ENCODE measurements around the gene KRTAP19-4. TPM values are rescaled to one million over a fixed set of nuclear protein-coding genes. Genes with fewer than 3 reads are reported as not detected.
"Not testable (repeated sequence)": the region's sequence is repeated elsewhere in the genome, so short reads cannot be mapped to it uniquely, and the experiment has no call there.

The KRTAP19-4 gene
- not detected in 2 replicates for total RNA-seq
- not detected for polyA plus RNA-seq (2012)

GRCh38 chr21:30497065-30497464 is at the start of gene KRTAP19-4:
Gene KRTAP19-4 (minus strand): TSS chr21:30497165. CDS start chr21:30497110, 55 bp downstream.
- DNase-seq (ENCODE audit: low read depth), result no peak

- DNase-seq (ENCODE audit: low read depth), result no peak
These were observed 44.8 kb upstream of the KRTAP19-4 start, which contains the start of gene KRTAP19-6 for GRCh38 chr21:30541764-30542163. Gene KRTAP19-6 (minus strand): TSS chr21:30541864. CDS start chr21:30541833, 31 bp downstream.

- DNase-seq (ENCODE audit: low read depth), result no peak
These were observed 21.9 kb upstream of the KRTAP19-4 start for GRCh38 chr21:30518876-30519275.

- no peak for DNase-seq (ENCODE audit: low read depth)
These were observed 18.7 kb upstream of the KRTAP19-4 start for GRCh38 chr21:30515681-30516080.

- DNase-seq (ENCODE audit: low read depth), result not testable (repeated sequence)
These were observed 8.7 kb upstream of the KRTAP19-4 start for GRCh38 chr21:30505621-30506205.

- no peak for DNase-seq (ENCODE audit: low read depth)
These were observed 5.1 kb upstream of the KRTAP19-4 start, which contains the start of gene KRTAP19-5 for GRCh38 chr21:30502041-30502440. Gene KRTAP19-5 (minus strand): TSS chr21:30502141. CDS start chr21:30502090, 51 bp downstream.

GRCh38 chr21:30491963-30492428 is 5.0 kb downstream of the KRTAP19-4 start, which contains the start of gene KRTAP19-3:
Gene KRTAP19-3 (minus strand): TSS chr21:30492013. CDS start chr21:30491957, 56 bp downstream.
- no peak for DNase-seq (ENCODE audit: low read depth)

GRCh38 chr21:30487336-30487735 is 9.6 kb downstream of the KRTAP19-4 start, which contains the start of gene KRTAP19-2:
Gene KRTAP19-2 (minus strand): TSS chr21:30487436. CDS start chr21:30487348, 88 bp downstream.
- no peak for DNase-seq (ENCODE audit: low read depth)

GRCh38 chr21:30486180-30486579 is 10.8 kb downstream of the KRTAP19-4 start:
- DNase-seq (ENCODE audit: low read depth), result no peak

GRCh38 chr21:30482130-30482529 is 14.8 kb downstream of the KRTAP19-4 start:
- DNase-seq (ENCODE audit: low read depth), result no peak

- DNase-seq (ENCODE audit: low read depth), result no peak
These were observed 16.8 kb downstream of the KRTAP19-4 start, which contains the start of gene KRTAP19-1 for GRCh38 chr21:30480145-30480544. Gene KRTAP19-1 (minus strand): TSS chr21:30480367. CDS start chr21:30480317, 50 bp downstream.

GRCh38 chr21:30479259-30479658 is 17.7 kb downstream of the KRTAP19-4 start:
- DNase-seq (ENCODE audit: low read depth), result no peak

GRCh38 chr21:30478004-30478403 is 19.0 kb downstream of the KRTAP19-4 start:
- no peak for DNase-seq (ENCODE audit: low read depth)

GRCh38 chr21:30468900-30469714 is 27.9 kb downstream of the KRTAP19-4 start:
- no peak for DNase-seq (ENCODE audit: low read depth)

GRCh38 chr21:30463713-30464112 is 33.3 kb downstream of the KRTAP19-4 start:
- no peak for DNase-seq (ENCODE audit: low read depth)

- no peak for DNase-seq (ENCODE audit: low read depth)
These were observed 48.5 kb downstream of the KRTAP19-4 start for GRCh38 chr21:30448514-30448913.

- DNase-seq (ENCODE audit: low read depth), result no peak
These were observed 49.9 kb downstream of the KRTAP19-4 start for GRCh38 chr21:30447056-30447455.

Other genes starting within 250 kb of the KRTAP19-4 start
- gene KRTAP24-1, start 214.2 kb downstream of the KRTAP19-4 start, total RNA-seq, result not detected in 2 replicates
- not detected in 2 replicates for gene KRTAP25-1, start 207.7 kb downstream of the KRTAP19-4 start, total RNA-seq
- not detected in 2 replicates for gene KRTAP26-1, start 176.8 kb downstream of the KRTAP19-4 start, total RNA-seq
- not detected in 2 replicates for gene KRTAP27-1, start 159.5 kb downstream of the KRTAP19-4 start, total RNA-seq
- not detected in 2 replicates for gene KRTAP23-1, start 148.6 kb downstream of the KRTAP19-4 start, total RNA-seq
- gene KRTAP13-2, start 124.9 kb downstream of the KRTAP19-4 start, total RNA-seq, result not detected in 2 replicates
- not detected in 2 replicates for gene KRTAP13-1, start 101.1 kb downstream of the KRTAP19-4 start, total RNA-seq
- not detected in 2 replicates for gene KRTAP13-3, start 71.2 kb downstream of the KRTAP19-4 start, total RNA-seq
- gene KRTAP13-4, start 66.9 kb downstream of the KRTAP19-4 start, total RNA-seq, result not detected in 2 replicates
- not detected in 2 replicates for gene KRTAP15-1, start 56.9 kb downstream of the KRTAP19-4 start, total RNA-seq
- not detected in 2 replicates for gene KRTAP19-1, start 16.8 kb downstream of the KRTAP19-4 start, total RNA-seq
- gene KRTAP19-2, start 9.7 kb downstream of the KRTAP19-4 start, total RNA-seq, result not detected in 2 replicates
- gene KRTAP19-3, start 5.2 kb downstream of the KRTAP19-4 start, total RNA-seq, result not detected in 2 replicates
- gene KRTAP19-5, start 5.0 kb upstream of the KRTAP19-4 start, total RNA-seq, result not detected in 2 replicates
- gene KRTAP19-6, start 44.7 kb upstream of the KRTAP19-4 start, total RNA-seq, result not detected in 2 replicates
- gene KRTAP19-7, start 64.1 kb upstream of the KRTAP19-4 start, total RNA-seq, result not detected in 2 replicates
- gene KRTAP22-2, start 93.2 kb upstream of the KRTAP19-4 start, total RNA-seq, result not detected in 2 replicates
- gene KRTAP6-3, start 95.3 kb upstream of the KRTAP19-4 start, total RNA-seq, result not detected in 2 replicates
- not detected in 2 replicates for gene KRTAP6-2, start 101.7 kb upstream of the KRTAP19-4 start, total RNA-seq
- gene KRTAP22-1, start 103.9 kb upstream of the KRTAP19-4 start, total RNA-seq, result not detected in 2 replicates
- not detected in 2 replicates for gene KRTAP6-1, start 116.8 kb upstream of the KRTAP19-4 start, total RNA-seq
- not detected in 2 replicates for gene KRTAP20-1, start 119.3 kb upstream of the KRTAP19-4 start, total RNA-seq
- gene KRTAP20-4, start 123.5 kb upstream of the KRTAP19-4 start, total RNA-seq, result not detected in 2 replicates
- gene KRTAP20-2, start 138.0 kb upstream of the KRTAP19-4 start, total RNA-seq, result not detected in 2 replicates
- gene KRTAP20-3, start 145.7 kb upstream of the KRTAP19-4 start, total RNA-seq, result not detected in 2 replicates
- gene KRTAP21-3, start 221.6 kb upstream of the KRTAP19-4 start, total RNA-seq, result not detected in 2 replicates

Measured in myocyte (in vitro differentiated cells).